Measurements from ENCODE around the gene SSH2. TPM values are rescaled to one million over a fixed set of nuclear protein-coding genes. Genes with fewer than 3 reads are reported as not detected.

SSH2 gene
- total RNA-seq, 1 experiment from 2014 or later, result 22.9 TPM

DNA sequence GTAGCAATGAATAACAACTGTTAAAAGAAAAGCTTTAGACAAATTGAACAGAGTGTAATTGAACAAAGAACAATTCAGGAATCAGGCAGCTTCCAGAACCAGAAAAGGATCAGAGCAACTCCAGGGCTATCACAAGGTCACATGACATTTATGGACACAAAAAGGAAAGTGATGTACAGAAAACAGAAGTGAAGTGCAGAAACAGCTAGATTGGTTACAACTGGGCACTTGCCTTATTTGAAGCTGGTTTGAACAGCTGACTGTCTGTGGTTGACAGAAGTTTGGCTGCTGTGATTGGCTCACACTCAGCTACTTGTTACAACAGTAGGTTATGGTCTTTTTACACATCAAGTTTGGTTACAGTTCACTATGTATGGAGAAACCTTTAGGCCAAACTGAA is 26.2 kb upstream of the SSH2 start:
- H3K27ac Mint-ChIP-seq (ENCODE audit: unreplicated experiment), result no peak overlapping the region
- H3K36me3 Mint-ChIP-seq (ENCODE audit: insufficient read depth, unreplicated experiment), result no peaks in the 10 kb centered on the region
- TF ChIP-seq, protein P1, sequence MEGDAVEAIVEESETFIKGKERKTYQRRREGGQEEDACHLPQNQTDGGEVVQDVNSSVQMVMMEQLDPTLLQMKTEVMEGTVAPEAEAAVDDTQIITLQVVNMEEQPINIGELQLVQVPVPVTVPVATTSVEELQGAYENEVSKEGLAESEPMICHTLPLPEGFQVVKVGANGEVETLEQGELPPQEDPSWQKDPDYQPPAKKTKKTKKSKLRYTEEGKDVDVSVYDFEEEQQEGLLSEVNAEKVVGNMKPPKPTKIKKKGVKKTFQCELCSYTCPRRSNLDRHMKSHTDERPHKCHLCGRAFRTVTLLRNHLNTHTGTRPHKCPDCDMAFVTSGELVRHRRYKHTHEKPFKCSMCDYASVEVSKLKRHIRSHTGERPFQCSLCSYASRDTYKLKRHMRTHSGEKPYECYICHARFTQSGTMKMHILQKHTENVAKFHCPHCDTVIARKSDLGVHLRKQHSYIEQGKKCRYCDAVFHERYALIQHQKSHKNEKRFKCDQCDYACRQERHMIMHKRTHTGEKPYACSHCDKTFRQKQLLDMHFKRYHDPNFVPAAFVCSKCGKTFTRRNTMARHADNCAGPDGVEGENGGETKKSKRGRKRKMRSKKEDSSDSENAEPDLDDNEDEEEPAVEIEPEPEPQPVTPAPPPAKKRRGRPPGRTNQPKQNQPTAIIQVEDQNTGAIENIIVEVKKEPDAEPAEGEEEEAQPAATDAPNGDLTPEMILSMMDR (IDR thresholded peaks at IDR 0.05; ENCODE audit: unreplicated experiment), result no peak
- CTCF ChIA-PET, result no interaction called here
- no peaks in the 10 kb centered on the region for H3K4me1 Mint-ChIP-seq (ENCODE audit: low read depth, unreplicated experiment)
- H3K27me3 Mint-ChIP-seq (ENCODE audit: unreplicated experiment), result no peaks in the 10 kb centered on the region
- H3K9me3 Mint-ChIP-seq (ENCODE audit: low read depth, unreplicated experiment), result no peaks in the 10 kb centered on the region
- BruUV-seq (replicated peaks), result no TSS peak
- no peak overlapping the region for H3K4me3 Mint-ChIP-seq (ENCODE audit: low read depth, unreplicated experiment)
- DNase-seq, result no peak
- intact Hi-C loops (cut with micrococcal nuclease; ENCODE audit: unreplicated experiment), result no loop called here

DNA sequence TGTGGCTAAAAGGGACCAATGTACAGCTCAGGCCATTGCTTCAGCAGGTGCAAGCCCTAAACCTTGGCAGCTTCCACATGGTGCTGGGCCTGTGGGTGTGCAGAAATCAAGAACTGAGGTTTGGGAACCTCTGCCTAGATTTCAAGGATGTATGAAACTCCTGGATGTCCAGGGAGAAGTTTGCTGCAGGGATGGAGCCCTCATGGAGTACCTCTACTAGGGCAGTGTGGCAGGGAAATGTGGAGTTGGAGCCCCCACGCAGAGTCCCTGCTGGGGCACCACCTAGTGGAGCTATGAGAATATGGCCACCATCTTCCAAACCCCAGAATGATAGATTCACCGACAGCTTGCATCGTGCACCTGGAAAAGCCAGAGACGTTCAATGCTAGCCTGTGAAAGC is 24.4 kb upstream of the SSH2 start:
- Mint-ChIP-seq H3K4me3 (ENCODE audit: low read depth, unreplicated experiment) (no peak overlapping the region), H3K27me3 (ENCODE audit: unreplicated experiment) (no peaks in the 10 kb centered on the region), H3K4me1 (ENCODE audit: low read depth, unreplicated experiment) (no peaks in the 10 kb centered on the region), H3K9me3 (ENCODE audit: low read depth, unreplicated experiment) (no peaks in the 10 kb centered on the region), H3K36me3 (ENCODE audit: insufficient read depth, unreplicated experiment) (no peaks in the 10 kb centered on the region), H3K27ac (ENCODE audit: unreplicated experiment) (no peak overlapping the region)
- no peak for DNase-seq
- TF ChIP-seq, protein P1 (IDR thresholded peaks at IDR 0.05; ENCODE audit: unreplicated experiment), result no peak
- BruUV-seq (replicated peaks), result no TSS peak
- intact Hi-C loops (cut with micrococcal nuclease; ENCODE audit: unreplicated experiment), result no loop called here
- CTCF ChIA-PET, result no interaction called here

DNA sequence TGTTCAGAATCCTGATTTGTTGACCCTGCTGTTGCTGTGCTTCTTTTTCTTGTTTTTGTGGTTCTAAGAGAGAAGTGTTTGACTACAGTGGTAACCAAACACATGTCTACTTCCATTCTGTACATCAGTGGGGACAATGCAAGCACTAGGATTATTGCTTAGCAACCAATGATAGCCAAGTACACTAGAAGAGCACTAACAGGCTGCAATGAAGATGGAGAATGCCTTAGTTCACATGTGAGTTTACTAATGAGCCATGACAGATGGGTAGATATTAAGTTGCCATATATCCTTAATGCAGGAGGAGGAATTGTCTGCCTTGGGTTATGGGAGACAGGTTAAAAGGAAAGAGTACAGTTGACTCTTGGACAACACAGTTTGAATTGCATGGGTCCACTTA is 19.7 kb upstream of the SSH2 start:
- DNase-seq, result no peak
- no peaks in the 10 kb centered on the region for H3K36me3 Mint-ChIP-seq (ENCODE audit: insufficient read depth, unreplicated experiment)
- intact Hi-C loops (cut with micrococcal nuclease; ENCODE audit: unreplicated experiment), result no loop called here
- CTCF ChIA-PET, result interaction anchor here (0.7 kb wide), 1 partner anchor 485 kb away, joined by 3 read pairs; no protein-coding TSS in a partner anchor
- TF ChIP-seq, protein P1 (IDR thresholded peaks at IDR 0.05; ENCODE audit: unreplicated experiment), result no peak
- BruUV-seq (replicated peaks), result no TSS peak
- no peaks in the 10 kb centered on the region for H3K9me3 Mint-ChIP-seq (ENCODE audit: low read depth, unreplicated experiment)
- H3K4me1 Mint-ChIP-seq (ENCODE audit: low read depth, unreplicated experiment), result no peaks in the 10 kb centered on the region
- H3K27ac Mint-ChIP-seq (ENCODE audit: unreplicated experiment), result no peak overlapping the region
- H3K27me3 Mint-ChIP-seq (ENCODE audit: unreplicated experiment), result no peaks in the 10 kb centered on the region
- no peak overlapping the region for H3K4me3 Mint-ChIP-seq (ENCODE audit: low read depth, unreplicated experiment)

DNA sequence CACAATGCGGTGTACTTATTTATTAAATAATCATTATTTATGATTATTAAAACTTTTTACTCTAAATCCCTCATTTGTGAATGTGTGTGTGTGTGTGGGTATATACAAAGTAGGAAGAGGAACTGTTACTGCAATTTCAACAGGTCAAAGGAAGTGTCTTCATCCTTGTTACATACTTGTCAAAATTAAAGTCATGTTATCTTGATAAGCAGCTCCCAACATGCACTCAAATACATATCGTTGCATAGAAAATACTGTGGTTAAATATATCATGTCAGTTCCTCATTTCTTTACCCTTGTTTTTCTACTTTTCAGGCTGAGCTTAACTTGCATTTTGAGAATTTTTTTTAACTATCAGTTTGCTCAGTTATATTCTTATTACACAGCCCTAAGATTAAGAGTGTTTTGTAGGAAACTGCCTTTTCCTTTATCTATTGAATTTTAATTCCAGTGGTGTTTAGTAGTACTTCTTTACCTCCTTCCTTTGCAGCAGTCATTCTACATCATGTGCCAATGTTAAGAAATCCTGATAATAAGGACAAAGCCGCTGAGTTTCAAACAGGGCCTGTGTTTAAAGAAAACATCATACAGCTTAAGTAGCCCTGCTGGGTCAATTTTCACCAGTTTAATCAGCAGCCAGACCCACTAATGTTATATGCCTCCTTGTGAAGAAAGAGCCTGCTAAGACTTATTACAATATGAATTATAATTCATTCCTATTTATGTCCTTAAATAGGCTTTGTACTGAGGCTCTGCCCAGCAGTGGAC is 18.6 kb upstream of the SSH2 start:
- intact Hi-C loops (cut with micrococcal nuclease; ENCODE audit: unreplicated experiment), result no loop called here
- TF ChIP-seq, protein P1 (IDR thresholded peaks at IDR 0.05; ENCODE audit: unreplicated experiment), result no peak
- Mint-ChIP-seq H3K27ac (ENCODE audit: unreplicated experiment) (no peak overlapping the region), H3K36me3 (ENCODE audit: insufficient read depth, unreplicated experiment) (no peaks in the 10 kb centered on the region), H3K4me1 (ENCODE audit: low read depth, unreplicated experiment) (no peaks in the 10 kb centered on the region), H3K4me3 (ENCODE audit: low read depth, unreplicated experiment) (no peak overlapping the region), H3K9me3 (ENCODE audit: low read depth, unreplicated experiment) (no peaks in the 10 kb centered on the region), H3K27me3 (ENCODE audit: unreplicated experiment) (no peaks in the 10 kb centered on the region)
- CTCF ChIA-PET, result no interaction called here
- no peak for DNase-seq
- BruUV-seq (replicated peaks), result no TSS peak

Data from Calu3 (cell line).